ENCODE data around the gene INCA1.
"Not testable (repeated sequence)": the region's sequence is repeated elsewhere in the genome, so short reads cannot be mapped to it uniquely, and the experiment has no call there.

The INCA1 gene

DNA sequence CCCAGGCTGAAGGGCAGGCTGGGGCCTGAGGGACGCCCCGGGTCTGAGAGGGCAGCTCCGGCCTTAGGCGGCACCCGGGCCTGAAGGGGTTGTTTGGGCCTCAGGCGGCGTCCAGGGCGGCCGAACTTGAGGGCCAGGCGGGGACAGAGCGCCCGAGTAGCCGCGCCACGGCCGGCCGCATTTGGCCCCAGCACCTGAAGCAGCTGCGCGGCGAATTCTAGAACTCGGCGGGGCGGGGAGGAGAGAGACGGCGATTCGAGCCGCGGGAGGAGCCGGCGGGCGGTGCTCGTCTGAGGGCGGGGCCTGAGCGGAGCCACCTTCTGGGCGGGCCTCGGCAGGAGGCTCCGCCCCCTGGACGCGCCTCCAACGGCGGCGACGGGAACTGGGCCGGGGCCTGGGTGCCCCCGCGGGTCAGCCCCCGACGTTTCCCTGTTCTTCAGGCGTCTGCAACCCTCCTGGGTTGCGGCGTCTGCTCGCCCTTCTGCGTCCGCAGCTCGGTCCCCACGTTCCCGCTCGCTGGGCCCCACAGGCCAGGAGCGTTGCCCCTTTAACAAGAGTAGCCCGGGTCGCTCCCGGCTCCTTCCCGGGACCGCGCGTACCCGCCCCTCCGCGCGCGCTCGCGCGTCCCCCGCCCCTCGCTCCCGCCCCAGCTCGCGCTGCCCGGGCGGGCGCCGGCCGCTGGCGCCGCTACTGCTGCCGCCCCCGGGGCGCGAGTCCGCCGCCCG is at the start of gene INCA1, which contains the start of gene KIF1C:
TSS of gene INCA1 (minus strand) at position 221 of the 725 bp plus-strand sequence. CDS start 3,085 bp downstream, outside the sequence.
TSS of gene KIF1C (plus strand) at position 649 of the 725 bp plus-strand sequence. CDS start 2,297 bp downstream, outside the sequence.
- DNase-seq = no peak

- DNase-seq = no peak
Observed at GRCh38 chr17:5045496-5045895, 48.2 kb upstream of the INCA1 start.

DNA sequence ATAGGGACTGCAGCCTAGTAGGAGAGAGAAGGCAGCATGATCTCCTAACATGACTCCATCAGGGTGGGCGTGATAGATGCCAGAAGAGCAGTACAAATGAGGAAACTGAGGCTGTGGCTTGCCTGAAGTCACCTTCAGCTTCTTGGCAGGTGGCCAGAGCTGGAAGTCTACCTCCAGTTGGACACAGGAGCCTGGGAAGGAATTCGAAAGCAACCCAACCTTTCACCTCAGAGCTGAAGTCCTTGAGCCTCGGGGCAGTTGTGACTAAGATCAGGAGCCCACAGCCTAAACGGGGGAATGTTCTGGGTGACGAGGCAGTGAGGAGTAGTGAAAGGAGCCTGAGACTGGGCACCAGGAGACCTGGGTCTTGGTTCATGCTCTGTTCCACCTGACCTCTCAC is 47.3 kb upstream of the INCA1 start:
- no peak for DNase-seq

DNA sequence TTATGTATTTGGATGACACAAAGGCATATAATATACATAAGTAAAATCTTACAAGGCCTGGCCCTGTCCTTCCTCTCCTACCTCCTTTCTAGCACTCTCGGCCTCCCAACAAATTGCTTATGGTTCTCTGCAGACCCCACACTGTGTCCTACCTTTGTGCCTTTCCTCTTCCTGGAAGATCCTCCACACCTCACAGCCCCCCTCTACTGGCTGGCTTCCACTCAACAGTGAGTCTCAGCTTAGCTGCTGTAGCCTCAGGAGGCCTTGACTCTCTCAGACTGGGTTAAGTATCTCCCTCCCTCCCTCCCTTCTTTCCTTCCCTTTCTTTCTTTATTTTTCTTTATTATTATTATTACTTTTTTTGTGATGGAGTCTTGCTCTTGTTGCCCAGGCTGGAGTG is 46.2 kb upstream of the INCA1 start:
- no peak for DNase-seq

DNA sequence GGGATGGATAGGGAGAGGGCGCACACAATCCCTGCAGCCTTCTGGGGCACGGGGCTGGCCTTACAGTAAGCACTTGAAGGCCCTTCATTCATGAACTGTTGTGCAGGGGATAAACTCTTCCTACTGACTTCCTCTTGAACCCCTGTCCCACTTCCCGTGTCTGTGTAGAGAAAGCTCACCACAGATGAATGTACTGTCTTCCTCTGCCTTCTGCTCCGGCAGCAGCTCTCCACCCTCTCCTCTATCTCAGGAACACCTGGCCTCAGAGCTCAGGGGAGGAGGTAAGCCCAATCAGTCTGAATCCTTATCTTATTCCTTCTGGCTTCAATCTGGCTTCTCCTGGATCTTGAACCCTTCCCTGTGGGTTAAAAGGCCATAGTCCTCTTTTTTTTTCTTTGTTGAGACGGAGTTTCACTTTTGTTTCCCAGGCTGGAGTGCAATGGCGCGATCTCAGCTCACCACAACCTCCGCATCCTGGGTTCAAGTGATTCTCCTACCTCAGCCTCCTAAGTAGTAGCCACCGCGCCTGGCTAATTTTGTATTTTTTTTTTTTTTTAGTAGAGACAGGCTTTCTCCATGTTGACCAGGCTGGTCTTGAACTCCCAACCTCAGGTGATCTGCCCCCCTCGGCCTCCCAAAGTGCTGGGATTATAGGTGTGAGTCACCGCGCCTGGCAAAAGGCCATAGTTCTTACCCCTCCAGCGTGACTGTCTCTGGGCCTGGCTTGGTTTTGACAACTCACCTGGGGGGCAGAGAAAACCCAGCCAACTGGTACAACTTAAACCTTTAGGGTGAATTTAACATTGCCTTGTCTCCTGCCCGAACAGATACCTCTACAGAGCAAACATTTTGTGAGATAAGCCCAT is 45.1 kb upstream of the INCA1 start:
- DNase-seq = no peak

DNA sequence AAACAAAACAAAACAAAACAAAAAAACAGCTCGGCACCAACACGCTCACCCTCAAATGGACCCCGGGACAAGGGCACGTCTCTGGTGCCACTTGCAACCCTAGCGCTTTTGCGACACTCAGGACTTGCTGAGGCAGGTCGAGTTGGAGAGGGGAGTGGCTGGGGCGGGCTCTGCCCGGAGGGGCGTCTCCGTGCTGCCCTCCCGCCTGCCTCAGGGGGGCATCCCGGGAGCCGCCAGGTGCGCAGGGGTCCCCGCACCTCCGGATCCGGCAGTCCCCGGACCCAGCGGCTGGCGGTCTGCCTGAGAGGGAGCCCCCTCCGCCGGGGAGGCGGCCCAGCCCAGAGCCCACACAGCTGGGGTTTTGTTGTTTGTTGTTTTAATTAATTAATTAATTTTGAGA is 38.0 kb upstream of the INCA1 start, which contains the start of gene SLC52A1:
TSS of gene SLC52A1 (minus strand) at position 112 of the 400 bp plus-strand sequence. CDS start 820 bp downstream, outside the sequence.
- DNase-seq = no peak

DNA sequence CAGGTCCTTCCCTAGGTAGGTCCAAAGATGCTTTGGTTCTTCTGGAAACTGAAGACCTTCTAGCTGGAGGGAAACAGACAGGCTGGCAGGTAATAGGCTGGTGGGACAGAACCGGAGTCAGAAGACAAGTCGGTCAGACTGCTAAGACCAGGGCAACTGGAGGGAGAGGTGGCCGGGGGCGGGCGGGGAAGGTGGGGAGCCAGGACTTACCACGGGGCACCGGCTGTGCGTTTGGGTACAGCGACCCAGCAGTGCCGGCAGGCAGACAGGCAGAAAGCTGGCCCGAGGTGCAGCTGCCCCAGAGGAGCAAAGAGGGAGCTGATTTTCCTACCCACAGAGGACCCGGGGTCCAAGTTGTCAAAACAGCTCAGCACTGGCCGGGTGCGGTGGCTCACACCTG is 37.3 kb upstream of the INCA1 start:
- no peak for DNase-seq

DNA sequence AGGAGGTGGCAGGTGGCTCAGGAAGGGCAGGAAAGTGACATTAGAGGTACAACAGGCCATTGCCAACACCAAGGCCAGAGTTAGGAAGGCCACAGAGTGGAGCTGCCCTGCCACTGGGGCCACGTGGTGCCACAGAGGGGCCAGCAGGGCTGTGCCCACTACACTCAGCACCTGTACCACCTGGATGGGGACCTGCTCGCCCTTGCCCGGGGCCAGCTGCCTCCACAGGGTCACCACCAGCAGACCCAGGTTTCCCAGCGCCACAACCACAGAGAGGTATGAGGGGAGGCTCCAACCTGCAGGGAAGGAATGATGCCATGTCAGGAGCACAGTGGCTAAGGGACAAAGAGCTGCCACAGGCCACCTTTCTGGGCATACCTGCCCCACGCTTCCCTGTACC is 36.7 kb upstream of the INCA1 start:
- no peak for DNase-seq

DNA sequence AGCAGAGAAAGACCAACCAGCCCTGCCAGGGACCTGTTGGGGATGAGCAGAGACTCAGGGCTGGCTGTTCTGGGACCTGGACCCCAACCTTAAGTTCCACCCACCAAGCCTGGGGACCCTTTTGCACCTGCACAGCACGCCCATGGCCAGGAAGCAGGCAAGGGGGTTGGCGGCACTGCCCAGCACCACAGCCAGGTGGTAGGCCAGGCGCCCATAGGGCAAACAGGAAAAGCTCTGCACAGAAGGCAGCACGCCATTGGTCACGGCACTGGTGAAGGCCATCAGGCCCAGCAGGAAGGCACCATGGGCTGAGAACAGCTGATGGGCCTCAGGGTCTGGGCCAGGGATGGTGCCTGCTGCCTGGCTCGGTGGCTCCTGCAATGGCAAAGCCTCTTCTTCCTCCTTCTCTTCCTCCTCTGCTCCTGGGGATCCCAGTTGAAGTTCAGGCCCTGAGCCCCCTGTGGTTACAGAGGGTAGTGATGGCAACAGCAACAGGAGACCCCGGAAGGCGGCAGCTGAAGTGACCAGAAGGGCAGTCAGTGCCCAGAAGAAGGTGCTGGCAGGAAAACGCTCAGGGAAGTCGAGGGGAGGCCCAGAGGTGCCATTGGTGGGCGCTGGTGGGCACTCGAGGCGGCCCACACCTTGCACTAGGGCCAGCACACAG is 36.2 kb upstream of the INCA1 start:
- DNase-seq = no peak

- no peak for DNase-seq
Observed at GRCh38 chr17:5032865-5033264, 35.5 kb upstream of the INCA1 start.

- no peak for DNase-seq
Observed at GRCh38 chr17:5031365-5032082, 34.2 kb upstream of the INCA1 start.

DNA sequence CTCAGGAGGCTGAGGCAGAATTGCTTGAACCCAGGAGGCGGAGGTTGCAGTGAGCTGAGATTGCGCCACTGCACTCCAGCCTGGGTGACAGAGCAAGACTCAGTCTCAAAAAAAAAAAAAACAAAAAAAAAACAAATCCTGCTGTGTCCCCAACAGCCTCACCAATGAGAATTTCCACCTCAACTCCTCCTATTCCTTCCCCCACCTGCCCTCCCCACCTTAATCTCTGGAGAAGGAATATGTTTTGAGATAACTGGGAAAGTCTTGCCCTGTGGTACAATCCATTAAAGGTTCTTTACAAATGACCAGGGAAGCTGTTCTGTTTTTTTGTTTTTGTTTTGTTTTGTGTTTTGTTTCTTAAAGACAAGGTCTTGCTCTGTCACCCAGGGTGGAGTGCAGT is 32.8 kb upstream of the INCA1 start:
- not testable (repeated sequence) for DNase-seq

GRCh38 chr17:5027916-5028315 is 30.6 kb upstream of the INCA1 start:
- no peak for DNase-seq

DNA sequence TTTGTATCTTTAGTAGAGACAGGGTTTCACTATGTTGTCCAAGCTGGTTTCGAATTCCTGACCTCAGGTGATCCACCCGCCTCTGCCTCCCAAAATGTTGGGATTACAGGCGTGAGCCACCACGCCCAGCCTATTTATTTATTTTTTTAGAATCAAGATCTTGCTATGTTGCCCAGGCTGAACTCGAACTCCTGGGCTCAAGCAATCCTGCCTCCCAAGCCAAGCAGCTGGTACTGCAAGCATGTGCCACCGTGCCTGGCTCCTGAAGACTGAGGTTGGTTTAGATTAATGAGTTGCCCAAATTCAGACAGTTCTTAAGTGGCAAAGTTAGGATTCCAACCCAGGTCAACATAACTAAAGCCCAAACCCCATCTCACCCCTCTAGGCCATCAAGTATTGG is 30.0 kb upstream of the INCA1 start:
- DNase-seq = no peak

DNA sequence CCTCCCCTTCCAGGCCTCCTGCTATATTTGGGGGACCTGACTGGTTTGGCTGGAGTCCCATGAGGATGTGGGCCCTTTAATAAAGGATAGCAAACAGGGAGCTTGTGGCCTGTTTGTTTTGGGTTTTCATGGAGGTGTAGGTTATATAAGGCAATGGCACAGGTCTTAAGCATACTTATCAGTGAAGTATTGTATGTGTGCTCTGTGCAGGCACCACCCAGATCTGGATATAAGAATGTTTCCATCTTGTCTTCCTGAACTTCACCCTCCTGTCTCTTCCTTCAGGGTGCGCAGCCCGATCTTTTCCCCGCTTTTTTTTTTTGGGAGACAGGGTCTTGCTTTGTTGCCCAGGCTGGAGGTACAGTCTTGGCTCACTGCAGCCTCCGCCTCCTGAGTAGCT is 27.3 kb upstream of the INCA1 start:
- no peak for DNase-seq

DNA sequence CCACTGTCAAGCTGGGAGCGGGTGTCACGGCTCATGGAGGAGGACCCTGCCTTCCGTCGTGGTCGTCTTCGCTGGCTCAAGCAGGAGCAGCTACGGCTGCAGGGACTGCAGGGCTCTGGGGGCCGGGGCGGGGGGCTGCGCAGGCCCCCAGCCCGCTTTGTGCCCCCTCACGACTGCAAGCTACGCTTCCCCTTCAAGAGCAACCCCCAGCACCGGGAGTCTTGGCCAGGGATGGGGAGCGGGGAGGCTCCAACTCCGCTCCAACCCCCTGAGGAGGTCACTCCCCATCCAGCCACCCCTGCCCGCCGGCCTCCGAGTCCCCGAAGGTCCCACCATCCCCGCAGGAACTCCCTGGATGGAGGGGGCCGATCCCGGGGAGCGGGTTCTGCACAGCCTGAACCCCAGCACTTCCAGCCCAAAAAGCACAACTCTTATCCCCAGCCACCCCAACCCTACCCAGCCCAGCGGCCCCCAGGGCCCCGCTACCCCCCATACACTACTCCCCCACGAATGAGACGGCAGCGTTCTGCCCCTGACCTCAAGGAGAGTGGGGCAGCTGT is 26.3 kb upstream of the INCA1 start:
- DNase-seq = no peak

- no peak for DNase-seq
Observed at GRCh38 chr17:5022171-5022711, 24.9 kb upstream of the INCA1 start.

GRCh38 chr17:5020502-5021023 is 23.2 kb upstream of the INCA1 start:
- DNase-seq = no peak

GRCh38 chr17:5019475-5019956 is 22.2 kb upstream of the INCA1 start:
- no peak for DNase-seq

DNA sequence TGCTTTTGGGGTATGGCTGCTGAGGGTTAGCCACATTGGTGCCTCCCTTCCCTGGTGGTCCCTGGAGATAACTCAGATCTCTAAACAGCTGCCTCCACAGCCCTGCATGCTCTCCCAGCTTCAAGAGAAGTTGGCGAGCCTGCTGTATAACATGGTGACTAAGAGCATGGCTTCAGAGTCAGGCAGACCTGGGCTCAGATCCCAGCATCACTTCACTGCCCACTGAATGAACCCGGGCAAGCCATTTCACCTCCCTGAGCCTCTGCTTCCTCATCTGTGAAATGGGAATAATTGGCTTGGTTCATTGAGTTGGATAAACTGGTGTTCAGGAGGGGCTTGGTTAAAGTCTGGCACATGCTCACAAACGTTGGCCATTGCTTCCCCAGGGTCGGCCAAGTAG is 17.0 kb upstream of the INCA1 start:
- no peak for DNase-seq

- no peak for DNase-seq
Observed at GRCh38 chr17:5011928-5012327, 14.6 kb upstream of the INCA1 start.

Data from SIG-M5 (cell line).